Measurements from ENCODE around the gene KNL1.
"Not testable (repeated sequence)": the region's sequence is repeated elsewhere in the genome, so short reads cannot be mapped to it uniquely, and the experiment has no call there.

Gene KNL1

GRCh38 chr15:40567111-40567510 is 26.9 kb upstream of the KNL1 start:
- H3K4me3 ChIP-seq (ENCODE audit: low read length), result no peak overlapping the region
- no peak for TF ChIP-seq ZNF274 (IDR thresholded peaks at IDR 0.05; ENCODE audit: low read depth, low read length)

- peak within 1 kb of the TSS; percentile 85 for H3K4me3 ChIP-seq (ENCODE audit: low read length)
- TF ChIP-seq ZNF274 (IDR thresholded peaks at IDR 0.05; ENCODE audit: low read depth, low read length), result no peak
Measured at GRCh38 chr15:40569129-40569953, 24.7 kb upstream of the KNL1 start, which contains the start of gene RPUSD2. RPUSD2 (plus strand) TSS chr15:40569299; CDS start chr15:40569338, 39 bp downstream.

GRCh38 chr15:40575113-40575512 is 18.9 kb upstream of the KNL1 start:
- no peak for TF ChIP-seq ZNF274 (IDR thresholded peaks at IDR 0.05; ENCODE audit: low read depth, low read length)
- H3K4me3 ChIP-seq (ENCODE audit: low read length), result no peak overlapping the region

- H3K4me3 ChIP-seq (ENCODE audit: low read length), result not testable (repeated sequence)
Measured at GRCh38 chr15:40576914-40577313, 17.1 kb upstream of the KNL1 start.

- no peak for TF ChIP-seq ZNF274 (IDR thresholded peaks at IDR 0.05; ENCODE audit: low read depth, low read length)
Measured at GRCh38 chr15:40578892-40579291, 15.2 kb upstream of the KNL1 start.

GRCh38 chr15:40581796-40582195 is 12.3 kb upstream of the KNL1 start:
- not testable (repeated sequence) for H3K4me3 ChIP-seq (ENCODE audit: low read length)

More at GRCh38 chr15:40578892-40579291, 15.2 kb upstream of the KNL1 start:
- no peak overlapping the region for H3K4me3 ChIP-seq (ENCODE audit: low read length)

- TF ChIP-seq ZNF274 (IDR thresholded peaks at IDR 0.05; ENCODE audit: low read depth, low read length), result no peak
- peak overlapping the region; percentile 61; the same call in 1 of the 2 replicates for H3K4me3 ChIP-seq (ENCODE audit: low read length)
Measured at GRCh38 chr15:40582726-40583246, 11.3 kb upstream of the KNL1 start.

- TF ChIP-seq ZNF274 (IDR thresholded peaks at IDR 0.05; ENCODE audit: low read depth, low read length), result no peak
- H3K4me3 ChIP-seq (ENCODE audit: low read length), result no peak overlapping the region
Measured at GRCh38 chr15:40584191-40584590, 9.9 kb upstream of the KNL1 start.

- TF ChIP-seq ZNF274 (IDR thresholded peaks at IDR 0.05; ENCODE audit: low read depth, low read length), result no peak
- peak overlapping the region; percentile 81; the same call in 1 of the 2 replicates for H3K4me3 ChIP-seq (ENCODE audit: low read length)
Measured at GRCh38 chr15:40590667-40591050, 3.4 kb upstream of the KNL1 start.

GRCh38 chr15:40591389-40591788 is 2.7 kb upstream of the KNL1 start:
- no peak for TF ChIP-seq ZNF274 (IDR thresholded peaks at IDR 0.05; ENCODE audit: low read depth, low read length)
- H3K4me3 ChIP-seq (ENCODE audit: low read length), result no peak overlapping the region

GRCh38 chr15:40593165-40593564 is 884 bp upstream of the KNL1 start:
- no peak for TF ChIP-seq ZNF274 (IDR thresholded peaks at IDR 0.05; ENCODE audit: low read depth, low read length)
- no peak overlapping the region for H3K4me3 ChIP-seq (ENCODE audit: low read length)

- peak overlapping the region; percentile 71 for H3K4me3 ChIP-seq (ENCODE audit: low read length)
- TF ChIP-seq ZNF274 (IDR thresholded peaks at IDR 0.05; ENCODE audit: low read depth, low read length), result no peak
Measured at GRCh38 chr15:40594429-40594836, 384 bp downstream of the KNL1 start.

- H3K4me3 ChIP-seq (ENCODE audit: low read length), result peak overlapping the region; percentile 71
- no peak for TF ChIP-seq ZNF274 (IDR thresholded peaks at IDR 0.05; ENCODE audit: low read depth, low read length)
Measured at GRCh38 chr15:40595219-40595618, 1.2 kb downstream of the KNL1 start.

- TF ChIP-seq ZNF274 (IDR thresholded peaks at IDR 0.05; ENCODE audit: low read depth, low read length), result no peak
- H3K4me3 ChIP-seq (ENCODE audit: low read length), result peak overlapping the region; percentile 71; the same call in 1 of the 2 replicates
Measured at GRCh38 chr15:40595773-40596172, 1.7 kb downstream of the KNL1 start.

- TF ChIP-seq ZNF274 (IDR thresholded peaks at IDR 0.05; ENCODE audit: low read depth, low read length), result no peak
Measured at GRCh38 chr15:40597024-40597423, 3.0 kb downstream of the KNL1 start.

More at GRCh38 chr15:40597024-40597423, 3.0 kb downstream of the KNL1 start:
- H3K4me3 ChIP-seq (ENCODE audit: low read length), result no peak overlapping the region
